WI38 (cell line): ENCODE data around the gene EPB41L4A.

ENCODE experiments used
- H3K4me3 ChIP-seq: 2 replicates; pipeline ENCODE4 v1.5.1; 2011; ENCODE audit warnings: low read depth, mild to moderate bottlenecking, control low read depth, low read length
- TF ChIP-seq, protein P1 (sequence below): IDR thresholded peaks from 2 replicates; pipeline ENCODE4 v1.5.1; 2012; ENCODE audit warnings: low read depth, mild to moderate bottlenecking, control low read depth, low read length

The EPB41L4A gene

DNA sequence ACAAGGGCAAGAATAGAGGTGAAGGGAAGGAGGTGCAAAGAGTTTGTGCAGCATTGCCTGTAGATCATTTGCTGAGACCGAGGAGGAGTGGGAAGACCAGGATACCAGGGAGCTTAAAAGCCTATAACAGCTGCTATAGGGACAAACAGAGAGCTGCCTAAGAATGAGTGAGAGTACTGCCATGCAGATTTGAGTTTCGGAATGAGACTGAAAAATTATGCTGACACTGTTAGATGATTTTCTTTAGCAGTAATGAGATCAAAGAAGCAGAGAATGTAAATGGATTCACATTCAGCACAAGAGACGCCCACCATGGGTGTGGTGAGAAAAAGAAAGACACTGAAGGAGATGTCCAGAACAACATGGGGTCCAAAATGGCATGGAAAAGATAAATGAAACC, 69.7 kb downstream of the EPB41L4A start:
- TF ChIP-seq, protein P1, sequence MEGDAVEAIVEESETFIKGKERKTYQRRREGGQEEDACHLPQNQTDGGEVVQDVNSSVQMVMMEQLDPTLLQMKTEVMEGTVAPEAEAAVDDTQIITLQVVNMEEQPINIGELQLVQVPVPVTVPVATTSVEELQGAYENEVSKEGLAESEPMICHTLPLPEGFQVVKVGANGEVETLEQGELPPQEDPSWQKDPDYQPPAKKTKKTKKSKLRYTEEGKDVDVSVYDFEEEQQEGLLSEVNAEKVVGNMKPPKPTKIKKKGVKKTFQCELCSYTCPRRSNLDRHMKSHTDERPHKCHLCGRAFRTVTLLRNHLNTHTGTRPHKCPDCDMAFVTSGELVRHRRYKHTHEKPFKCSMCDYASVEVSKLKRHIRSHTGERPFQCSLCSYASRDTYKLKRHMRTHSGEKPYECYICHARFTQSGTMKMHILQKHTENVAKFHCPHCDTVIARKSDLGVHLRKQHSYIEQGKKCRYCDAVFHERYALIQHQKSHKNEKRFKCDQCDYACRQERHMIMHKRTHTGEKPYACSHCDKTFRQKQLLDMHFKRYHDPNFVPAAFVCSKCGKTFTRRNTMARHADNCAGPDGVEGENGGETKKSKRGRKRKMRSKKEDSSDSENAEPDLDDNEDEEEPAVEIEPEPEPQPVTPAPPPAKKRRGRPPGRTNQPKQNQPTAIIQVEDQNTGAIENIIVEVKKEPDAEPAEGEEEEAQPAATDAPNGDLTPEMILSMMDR: no peak
- no peak overlapping the region for H3K4me3 ChIP-seq

DNA sequence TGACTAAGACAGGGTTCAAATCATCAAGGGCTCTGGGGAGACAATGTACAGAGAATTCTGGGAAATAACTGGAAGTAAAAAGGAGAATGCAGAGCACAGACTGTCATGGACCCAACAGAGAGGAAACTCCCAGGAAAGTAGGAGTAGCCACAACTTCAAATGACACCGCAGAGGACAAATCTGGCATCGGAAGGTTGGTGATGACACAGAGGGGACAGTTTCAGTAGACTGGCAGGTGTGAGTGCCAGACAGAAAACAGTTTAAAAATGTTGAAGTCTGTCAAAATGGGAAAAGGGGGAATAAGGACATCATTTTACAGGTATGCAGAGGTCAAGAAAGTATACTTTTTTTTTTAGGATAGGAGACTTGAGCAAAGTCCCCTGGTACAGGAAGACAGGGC, 70.2 kb downstream of the EPB41L4A start:
- H3K4me3 ChIP-seq: no peak overlapping the region
- TF ChIP-seq, protein P1: no peak

DNA sequence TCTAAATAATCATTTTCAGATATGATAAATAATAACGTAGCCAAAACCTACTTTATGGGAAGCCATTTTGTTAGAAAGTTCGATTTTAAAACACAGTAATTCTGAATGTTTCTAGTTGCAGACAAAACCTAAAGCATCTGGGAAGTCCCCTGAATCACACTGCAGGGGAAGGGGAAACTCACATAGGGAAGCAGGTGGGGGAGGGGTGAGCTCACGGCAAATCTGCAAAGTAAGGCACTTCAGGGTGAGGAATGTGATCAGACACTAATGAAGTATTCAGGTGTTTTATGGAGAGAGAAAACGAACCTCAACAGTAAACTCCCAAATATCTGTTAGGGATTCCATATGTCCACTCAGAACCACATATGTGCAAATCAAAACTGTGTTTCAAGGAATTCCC, 70.7 kb downstream of the EPB41L4A start:
- TF ChIP-seq, protein P1: no peak
- no peak overlapping the region for H3K4me3 ChIP-seq

DNA sequence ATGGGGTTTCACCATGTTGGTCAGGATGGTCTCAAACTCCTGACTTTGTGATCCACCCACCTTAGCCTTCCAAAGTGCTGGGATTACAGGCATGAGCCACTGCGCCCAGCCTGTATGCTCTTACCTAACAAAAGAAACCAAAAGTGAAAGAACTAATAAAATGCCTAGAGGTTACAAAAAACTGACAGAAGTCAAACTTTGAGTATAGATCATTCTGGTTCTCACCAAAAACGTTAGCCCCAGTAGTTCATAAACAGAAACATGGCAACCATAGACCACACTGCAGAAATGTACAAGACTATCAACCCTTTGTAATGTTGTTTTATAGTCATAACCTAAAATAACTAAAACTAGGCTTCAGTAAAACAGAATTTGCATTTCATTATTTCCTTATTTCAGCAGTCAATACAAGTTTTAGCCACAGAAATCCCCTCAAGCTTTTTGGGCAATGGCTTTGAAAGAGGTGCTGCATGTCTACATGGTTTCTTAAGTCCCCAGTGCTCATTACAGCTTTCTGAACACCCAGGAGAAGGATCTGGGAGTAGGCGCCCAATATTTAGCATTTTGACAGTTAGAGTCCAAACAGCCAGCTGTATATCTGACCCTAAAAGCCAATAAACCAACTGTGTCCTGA, 72.5 kb downstream of the EPB41L4A start:
- TF ChIP-seq, protein P1: no peak
- H3K4me3 ChIP-seq: no peak overlapping the region

DNA sequence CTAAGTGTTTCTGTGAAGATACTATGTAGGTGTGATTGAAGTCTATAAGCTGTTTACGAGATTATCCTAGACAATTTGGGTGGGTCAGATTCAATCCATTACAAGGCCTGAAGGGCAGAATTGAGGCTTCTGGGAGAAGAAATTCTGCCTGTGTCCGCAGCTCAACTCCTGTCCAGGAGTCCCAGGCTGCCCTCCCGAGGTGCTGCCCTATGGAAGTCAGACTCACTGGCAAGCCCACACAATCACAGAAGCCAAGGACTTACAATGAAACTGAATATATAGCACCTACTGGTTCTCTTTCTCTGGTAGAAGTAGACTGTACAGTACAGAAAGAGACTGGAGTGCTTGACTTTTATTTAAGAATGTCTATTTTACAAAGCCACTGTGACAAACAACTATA, 74.5 kb downstream of the EPB41L4A start:
- no peak overlapping the region for H3K4me3 ChIP-seq
- TF ChIP-seq, protein P1: no peak

DNA sequence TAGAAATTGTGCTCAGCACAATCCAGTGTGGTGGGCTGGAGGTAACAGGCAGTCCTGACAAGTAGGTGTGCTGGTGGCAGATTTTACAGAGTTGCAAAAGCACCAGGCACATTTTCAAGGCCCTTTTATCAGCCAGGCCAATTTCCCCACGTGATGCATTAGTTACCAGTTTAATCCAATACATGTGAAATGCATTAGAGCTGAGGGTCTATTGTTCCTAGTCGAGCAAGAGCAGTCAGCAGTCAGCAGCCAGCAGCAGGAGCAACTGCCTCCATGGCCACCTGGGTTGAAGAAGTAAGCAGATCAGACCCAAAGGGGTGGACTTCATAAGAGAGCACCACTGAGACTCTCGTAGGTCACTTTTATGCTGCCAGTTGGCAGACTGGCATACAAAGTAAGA, 76.7 kb downstream of the EPB41L4A start:
- no peak overlapping the region for H3K4me3 ChIP-seq
- TF ChIP-seq, protein P1: no peak

DNA sequence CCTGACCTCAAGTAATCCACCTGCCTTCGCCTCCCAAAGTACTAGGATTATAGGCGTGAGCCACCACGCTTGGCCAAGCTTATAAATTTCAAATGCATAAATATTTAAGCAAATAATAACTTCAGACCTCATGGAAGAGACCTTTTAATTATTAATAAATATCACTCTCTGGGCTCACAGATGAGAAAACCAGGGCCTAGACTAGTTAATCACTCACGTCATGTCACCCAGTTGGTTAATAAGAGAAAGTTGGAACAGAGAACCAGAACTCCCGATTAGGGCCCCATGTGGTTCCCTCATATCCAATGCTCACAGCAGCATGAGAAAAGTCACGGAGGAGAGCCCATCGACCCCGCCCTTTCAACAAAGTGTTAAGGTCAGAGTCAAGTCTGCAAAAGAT, 79.3 kb downstream of the EPB41L4A start:
- TF ChIP-seq, protein P1: no peak
- no peak overlapping the region for H3K4me3 ChIP-seq
